HepG2 (cell line): ENCODE measurements around the gene LRRN3.

Experiments used
- KDM3A ChIP-seq: IDR thresholded peaks from 2 replicates; pipeline ENCODE4 v1.6.1; 2018; ENCODE audit warnings: low read depth, missing compliant biosample characterization
- NKX3-1 ChIP-seq: sonication (generic); formaldehyde crosslinking; IDR thresholded peaks from 2 replicates; pipeline ENCODE4 v1.5.0; 2020; ENCODE audit warnings: missing genetic modification reagents
- RBM39 ChIP-seq: fragments of 200-400 bp; formaldehyde crosslinking; IDR thresholded peaks from one replicate; pipeline ENCODE4 v1.6.1; 2018; ENCODE audit warnings: antibody characterized with exemption, mild to moderate bottlenecking, low read depth, low read length; ENCODE audit not compliant: poor library complexity, severe bottlenecking
- ZNF263 ChIP-seq: sonication (generic); formaldehyde crosslinking; IDR thresholded peaks from 2 replicates; pipeline ENCODE4 v1.4.0; 2020; ENCODE audit warnings: missing genetic modification reagents
- TF ChIP-seq, protein P1 (sequence below): sonication (generic); formaldehyde crosslinking; IDR thresholded peaks from 2 replicates; pipeline ENCODE4 v1.8.1; 2023; ENCODE audit warnings: mild to moderate bottlenecking, inconsistent platforms, moderate library complexity, missing genetic modification reagents, borderline replicate concordance
- TF ChIP-seq, protein P2 (sequence below): sonication (generic); formaldehyde crosslinking; IDR thresholded peaks from 2 replicates; pipeline ENCODE4 v1.4.0; 2020; ENCODE audit warnings: missing genetic modification reagents
- TF ChIP-seq, protein P3 (sequence below): sonication (generic); formaldehyde crosslinking; IDR thresholded peaks from 2 replicates; pipeline ENCODE4 v1.5.0; 2020; ENCODE audit warnings: mild to moderate bottlenecking, missing genetic modification reagents

DNA sequence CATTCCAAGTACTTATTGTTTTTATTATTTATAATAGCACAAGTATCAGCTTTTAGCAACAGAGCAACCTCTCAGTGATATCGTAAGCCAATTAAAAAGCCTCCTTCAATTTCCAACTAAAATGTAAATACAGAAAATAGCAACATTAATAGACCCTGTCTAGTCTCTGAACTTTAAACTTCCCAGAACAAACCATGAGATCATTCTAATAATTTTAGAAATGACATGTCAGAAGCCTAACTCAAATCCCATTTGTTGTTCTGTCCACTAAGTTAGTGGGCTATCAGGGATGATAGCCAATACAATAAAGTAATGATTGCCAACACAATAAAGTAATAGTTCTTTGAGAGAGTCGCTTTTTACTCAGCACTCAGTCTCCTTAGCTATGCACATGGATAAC is 22.3 kb upstream of the LRRN3 start:
- TF ChIP-seq RBM39 (no peak), ZNF263 (CRISPR knock-in tag) (no peak), NKX3-1 (CRISPR knock-in tag) (no peak), KDM3A (CRISPR knock-in tag) (no peak)
- TF ChIP-seq, protein P1, sequence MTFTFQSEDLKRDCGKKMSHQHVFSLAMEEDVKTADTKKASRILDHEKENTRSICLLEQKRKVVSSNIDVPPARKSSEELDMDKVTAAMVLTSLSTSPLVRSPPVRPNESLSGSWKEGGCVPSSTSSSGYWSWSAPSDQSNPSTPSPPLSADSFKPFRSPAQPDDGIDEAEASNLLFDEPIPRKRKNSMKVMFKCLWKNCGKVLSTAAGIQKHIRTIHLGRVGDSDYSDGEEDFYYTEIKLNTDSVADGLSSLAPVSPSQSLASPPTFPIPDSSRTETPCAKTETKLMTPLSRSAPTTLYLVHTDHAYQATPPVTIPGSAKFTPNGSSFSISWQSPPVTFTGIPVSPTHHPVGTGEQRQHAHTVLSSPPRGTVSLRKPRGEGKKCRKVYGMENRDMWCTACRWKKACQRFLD (CRISPR knock-in tag) = no peak
- TF ChIP-seq, protein P2, sequence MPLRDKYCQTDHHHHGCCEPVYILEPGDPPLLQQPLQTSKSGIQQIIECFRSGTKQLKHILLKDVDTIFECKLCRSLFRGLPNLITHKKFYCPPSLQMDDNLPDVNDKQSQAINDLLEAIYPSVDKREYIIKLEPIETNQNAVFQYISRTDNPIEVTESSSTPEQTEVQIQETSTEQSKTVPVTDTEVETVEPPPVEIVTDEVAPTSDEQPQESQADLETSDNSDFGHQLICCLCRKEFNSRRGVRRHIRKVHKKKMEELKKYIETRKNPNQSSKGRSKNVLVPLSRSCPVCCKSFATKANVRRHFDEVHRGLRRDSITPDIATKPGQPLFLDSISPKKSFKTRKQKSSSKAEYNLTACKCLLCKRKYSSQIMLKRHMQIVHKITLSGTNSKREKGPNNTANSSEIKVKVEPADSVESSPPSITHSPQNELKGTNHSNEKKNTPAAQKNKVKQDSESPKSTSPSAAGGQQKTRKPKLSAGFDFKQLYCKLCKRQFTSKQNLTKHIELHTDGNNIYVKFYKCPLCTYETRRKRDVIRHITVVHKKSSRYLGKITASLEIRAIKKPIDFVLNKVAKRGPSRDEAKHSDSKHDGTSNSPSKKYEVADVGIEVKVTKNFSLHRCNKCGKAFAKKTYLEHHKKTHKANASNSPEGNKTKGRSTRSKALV (CRISPR knock-in tag) = no peak
- TF ChIP-seq, protein P3, sequence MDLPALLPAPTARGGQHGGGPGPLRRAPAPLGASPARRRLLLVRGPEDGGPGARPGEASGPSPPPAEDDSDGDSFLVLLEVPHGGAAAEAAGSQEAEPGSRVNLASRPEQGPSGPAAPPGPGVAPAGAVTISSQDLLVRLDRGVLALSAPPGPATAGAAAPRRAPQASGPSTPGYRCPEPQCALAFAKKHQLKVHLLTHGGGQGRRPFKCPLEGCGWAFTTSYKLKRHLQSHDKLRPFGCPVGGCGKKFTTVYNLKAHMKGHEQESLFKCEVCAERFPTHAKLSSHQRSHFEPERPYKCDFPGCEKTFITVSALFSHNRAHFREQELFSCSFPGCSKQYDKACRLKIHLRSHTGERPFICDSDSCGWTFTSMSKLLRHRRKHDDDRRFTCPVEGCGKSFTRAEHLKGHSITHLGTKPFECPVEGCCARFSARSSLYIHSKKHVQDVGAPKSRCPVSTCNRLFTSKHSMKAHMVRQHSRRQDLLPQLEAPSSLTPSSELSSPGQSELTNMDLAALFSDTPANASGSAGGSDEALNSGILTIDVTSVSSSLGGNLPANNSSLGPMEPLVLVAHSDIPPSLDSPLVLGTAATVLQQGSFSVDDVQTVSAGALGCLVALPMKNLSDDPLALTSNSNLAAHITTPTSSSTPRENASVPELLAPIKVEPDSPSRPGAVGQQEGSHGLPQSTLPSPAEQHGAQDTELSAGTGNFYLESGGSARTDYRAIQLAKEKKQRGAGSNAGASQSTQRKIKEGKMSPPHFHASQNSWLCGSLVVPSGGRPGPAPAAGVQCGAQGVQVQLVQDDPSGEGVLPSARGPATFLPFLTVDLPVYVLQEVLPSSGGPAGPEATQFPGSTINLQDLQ (CRISPR knock-in tag) = no peak
